A549 (cell line): ENCODE measurements around the gene CTSK.
"Not testable (repeated sequence)": the region's sequence is repeated elsewhere in the genome, so short reads cannot be mapped to it uniquely, and the experiment has no call there.

Experiments used
- BHLHE40 ChIP-seq: IDR thresholded peaks from 2 replicates; pipeline ENCODE4 v1.6.1; 2012; ENCODE audit warnings: low read depth, low read length, inconsistent platforms
- CEBPB ChIP-seq, 2 experiments: fragments of >200 bp in 1 of 2; sonication (Bioruptor Twin) in 1 of 2; formaldehyde crosslinking in 1 of 2; IDR thresholded peaks; 2 replicates each; pipeline ENCODE4 v1.6.1; 2012 to 2016
- EP300 ChIP-seq, 2 experiments: fragments of >200 bp; sonication (Bioruptor Twin); formaldehyde crosslinking; IDR thresholded peaks; 2 replicates in 1 of 2; 3 replicates in 1 of 2; pipeline ENCODE4 v1.6.1; 2016 to 2017
- ESRRA ChIP-seq: fragments of 150-350 bp; IDR thresholded peaks from 2 replicates; pipeline ENCODE4 v1.6.1; 2014; ENCODE audit warnings: mild to moderate bottlenecking, low read length, borderline replicate concordance
- MAFK ChIP-seq: fragments of 450-650 bp; IDR thresholded peaks from 2 replicates; pipeline ENCODE4 v1.6.1; 2014; ENCODE audit not compliant: partially characterized antibody
- NPAS2 ChIP-seq: fragments of 250-450 bp; sonication (Bioruptor Pico); IDR thresholded peaks from 2 replicates; pipeline ENCODE4 v1.8.0; 2022; ENCODE audit warnings: mild to moderate bottlenecking, moderate library complexity, borderline replicate concordance
- POLR2A ChIP-seq: IDR thresholded peaks from 2 replicates; pipeline ENCODE4 v1.6.1; 2012; ENCODE audit warnings: mild to moderate bottlenecking, low read length
- TF ChIP-seq, protein P1 (sequence below): IDR thresholded peaks from 2 replicates; pipeline ENCODE4 v1.6.1; 2012
- TF ChIP-seq, protein P2 (sequence below): fragments of >200 bp; sonication (Bioruptor Twin); formaldehyde crosslinking; IDR thresholded peaks from 3 replicates; pipeline ENCODE4 v1.5.1; 2016
- TF ChIP-seq, protein P3 (sequence below): fragments of 200-600 bp; sonication (generic); IDR thresholded peaks from 2 replicates; pipeline ENCODE4 v1.6.1; 2016; ENCODE audit warnings: antibody characterized with exemption, mild to moderate bottlenecking, moderate library complexity

DNA sequence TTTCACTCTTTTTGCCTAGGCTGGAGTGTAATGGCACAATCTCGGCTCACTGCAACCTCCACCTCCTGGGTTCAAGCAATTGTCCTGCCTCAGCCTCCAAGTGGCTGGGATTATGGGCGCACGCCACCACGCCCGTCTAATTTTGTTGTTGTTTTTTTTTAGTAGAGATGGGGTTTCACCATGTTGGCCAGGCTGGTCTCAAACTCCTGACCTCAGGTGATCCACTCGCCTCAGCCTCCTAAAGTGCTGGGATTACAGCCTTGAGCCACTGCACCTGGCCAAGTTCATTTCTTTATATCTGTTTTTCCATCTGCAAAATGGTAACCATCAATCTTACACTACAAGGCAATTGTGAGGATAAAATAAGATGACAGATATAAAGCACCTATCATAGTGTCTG is 25.9 kb upstream of the CTSK start:
- TF ChIP-seq, protein P1, sequence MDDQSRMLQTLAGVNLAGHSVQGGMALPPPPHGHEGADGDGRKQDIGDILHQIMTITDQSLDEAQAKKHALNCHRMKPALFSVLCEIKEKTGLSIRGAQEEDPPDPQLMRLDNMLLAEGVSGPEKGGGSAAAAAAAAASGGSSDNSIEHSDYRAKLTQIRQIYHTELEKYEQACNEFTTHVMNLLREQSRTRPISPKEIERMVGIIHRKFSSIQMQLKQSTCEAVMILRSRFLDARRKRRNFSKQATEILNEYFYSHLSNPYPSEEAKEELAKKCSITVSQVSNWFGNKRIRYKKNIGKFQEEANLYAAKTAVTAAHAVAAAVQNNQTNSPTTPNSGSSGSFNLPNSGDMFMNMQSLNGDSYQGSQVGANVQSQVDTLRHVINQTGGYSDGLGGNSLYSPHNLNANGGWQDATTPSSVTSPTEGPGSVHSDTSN, result not testable (repeated sequence)
- TF ChIP-seq, protein P2, sequence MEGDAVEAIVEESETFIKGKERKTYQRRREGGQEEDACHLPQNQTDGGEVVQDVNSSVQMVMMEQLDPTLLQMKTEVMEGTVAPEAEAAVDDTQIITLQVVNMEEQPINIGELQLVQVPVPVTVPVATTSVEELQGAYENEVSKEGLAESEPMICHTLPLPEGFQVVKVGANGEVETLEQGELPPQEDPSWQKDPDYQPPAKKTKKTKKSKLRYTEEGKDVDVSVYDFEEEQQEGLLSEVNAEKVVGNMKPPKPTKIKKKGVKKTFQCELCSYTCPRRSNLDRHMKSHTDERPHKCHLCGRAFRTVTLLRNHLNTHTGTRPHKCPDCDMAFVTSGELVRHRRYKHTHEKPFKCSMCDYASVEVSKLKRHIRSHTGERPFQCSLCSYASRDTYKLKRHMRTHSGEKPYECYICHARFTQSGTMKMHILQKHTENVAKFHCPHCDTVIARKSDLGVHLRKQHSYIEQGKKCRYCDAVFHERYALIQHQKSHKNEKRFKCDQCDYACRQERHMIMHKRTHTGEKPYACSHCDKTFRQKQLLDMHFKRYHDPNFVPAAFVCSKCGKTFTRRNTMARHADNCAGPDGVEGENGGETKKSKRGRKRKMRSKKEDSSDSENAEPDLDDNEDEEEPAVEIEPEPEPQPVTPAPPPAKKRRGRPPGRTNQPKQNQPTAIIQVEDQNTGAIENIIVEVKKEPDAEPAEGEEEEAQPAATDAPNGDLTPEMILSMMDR, result not testable (repeated sequence)
- not testable (repeated sequence) for TF ChIP-seq NPAS2 (CRISPR knock-in tag); POLR2A; ESRRA; EP300 (IDR thresholded peaks at IDR 0.05); BHLHE40; MAFK; CEBPB (IDR thresholded peaks at IDR 0.05)
- TF ChIP-seq, protein P3, sequence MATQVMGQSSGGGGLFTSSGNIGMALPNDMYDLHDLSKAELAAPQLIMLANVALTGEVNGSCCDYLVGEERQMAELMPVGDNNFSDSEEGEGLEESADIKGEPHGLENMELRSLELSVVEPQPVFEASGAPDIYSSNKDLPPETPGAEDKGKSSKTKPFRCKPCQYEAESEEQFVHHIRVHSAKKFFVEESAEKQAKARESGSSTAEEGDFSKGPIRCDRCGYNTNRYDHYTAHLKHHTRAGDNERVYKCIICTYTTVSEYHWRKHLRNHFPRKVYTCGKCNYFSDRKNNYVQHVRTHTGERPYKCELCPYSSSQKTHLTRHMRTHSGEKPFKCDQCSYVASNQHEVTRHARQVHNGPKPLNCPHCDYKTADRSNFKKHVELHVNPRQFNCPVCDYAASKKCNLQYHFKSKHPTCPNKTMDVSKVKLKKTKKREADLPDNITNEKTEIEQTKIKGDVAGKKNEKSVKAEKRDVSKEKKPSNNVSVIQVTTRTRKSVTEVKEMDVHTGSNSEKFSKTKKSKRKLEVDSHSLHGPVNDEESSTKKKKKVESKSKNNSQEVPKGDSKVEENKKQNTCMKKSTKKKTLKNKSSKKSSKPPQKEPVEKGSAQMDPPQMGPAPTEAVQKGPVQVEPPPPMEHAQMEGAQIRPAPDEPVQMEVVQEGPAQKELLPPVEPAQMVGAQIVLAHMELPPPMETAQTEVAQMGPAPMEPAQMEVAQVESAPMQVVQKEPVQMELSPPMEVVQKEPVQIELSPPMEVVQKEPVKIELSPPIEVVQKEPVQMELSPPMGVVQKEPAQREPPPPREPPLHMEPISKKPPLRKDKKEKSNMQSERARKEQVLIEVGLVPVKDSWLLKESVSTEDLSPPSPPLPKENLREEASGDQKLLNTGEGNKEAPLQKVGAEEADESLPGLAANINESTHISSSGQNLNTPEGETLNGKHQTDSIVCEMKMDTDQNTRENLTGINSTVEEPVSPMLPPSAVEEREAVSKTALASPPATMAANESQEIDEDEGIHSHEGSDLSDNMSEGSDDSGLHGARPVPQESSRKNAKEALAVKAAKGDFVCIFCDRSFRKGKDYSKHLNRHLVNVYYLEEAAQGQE, result not testable (repeated sequence)
